Uterus (tissue), 4 donors: ENCODE measurements around the gene NDC80. TPM values are rescaled to one million over a fixed set of nuclear protein-coding genes. Genes with fewer than 3 reads are reported as not detected.
"Not testable (repeated sequence)": the region's sequence is repeated elsewhere in the genome, so short reads cannot be mapped to it uniquely, and the experiment has no call there.

Source experiments
- DNase-seq, 2 donors: peaks; one replicate each; pipeline ENCODE4 v3.0.0-alpha.2; 2019 to 2020
- H3K27ac ChIP-seq, 2 donors: fragments of 200-600 bp; sonication (generic); 1 replicate in 1 of 2; 2 replicates in 1 of 2; pipeline ENCODE4 v1.5.1; 2016 to 2018
- H3K27me3 ChIP-seq, 2 donors: fragments of 200-600 bp; sonication (generic); one replicate each; pipeline ENCODE4 v1.5.1; 2018 to 2019; ENCODE audit warnings: control low read depth in 1 of 2
- H3K36me3 ChIP-seq, 2 donors: fragments of 200-600 bp; sonication (generic); one replicate each; pipeline ENCODE4 v1.5.1; 2019; ENCODE audit warnings: control low read depth in 1 of 2
- H3K4me1 ChIP-seq, 2 donors: fragments of 200-600 bp; sonication (generic); one replicate each; pipeline ENCODE4 v1.5.1; 2018 to 2019; ENCODE audit warnings: control low read depth in 1 of 2
- H3K4me3 ChIP-seq, 2 donors: fragments of 200-600 bp; sonication (generic); 1 replicate in 1 of 2; 2 replicates in 1 of 2; pipeline ENCODE4 v1.5.1; 2018 to 2019; ENCODE audit warnings: mild to moderate bottlenecking in 1 of 2
- H3K9me3 ChIP-seq, 2 donors: fragments of 200-600 bp; sonication (generic); one replicate each; pipeline ENCODE4 v1.5.1; 2019; ENCODE audit warnings: control low read depth in 1 of 2
- CTCF ChIP-seq, 4 experiments: fragments of 200-600 bp in 2 of 4; fragments of 450-650 bp in 2 of 4; sonication (generic) in 2 of 4; IDR thresholded peaks; one replicate each; pipeline ENCODE4 v1.5.1; 2016 to 2019; ENCODE audit warnings: antibody characterized with exemption in 4 of 4, mild to moderate bottlenecking in 2 of 4, moderate library complexity in 1 of 4
- POLR2A ChIP-seq, 2 donors: fragments of 450-650 bp; IDR thresholded peaks; one replicate each; pipeline ENCODE4 v1.6.1; 2016; ENCODE audit warnings: antibody characterized with exemption in 2 of 2, mild to moderate bottlenecking in 1 of 2, moderate library complexity in 1 of 2
- intact Hi-C: fragments of 100-400 bp; cut with DNase I; formaldehyde crosslinking; loops from one replicate; pipeline ENCODE4 v1.15.1; 2023; ENCODE audit warnings: low total_unique reads
- total RNA-seq, 4 donors: library from RNA; depleted of rRNA in 3 of 4; stranded (reverse); fragments of >200 nt in 3 of 4; gene quantifications; one replicate each; pipeline versions ENCODE4 v1.1.0 to v1.2.4, GENCODE V29; 2014 to 2023
- donor health status: DM: yes; HTN: yes; CAD: no.

NDC80 gene
- total RNA-seq: 10 to 100 TPM in 1 of 4 donors, 1 to 10 TPM in 1, under 1 TPM in 2; 0.26 to 21.2 (median 0.80) TPM

GRCh38 chr18:2571200-2572170 is at the start of gene NDC80, which contains the start of gene METTL4:
TSS of gene NDC80 (plus strand) at chr18:2571557. CDS start at chr18:2572986, 1,429 bp downstream.
TSS of gene METTL4 (minus strand) at chr18:2571505. CDS start at chr18:2567216, 4,289 bp downstream.
- intact Hi-C loops: loop anchor here (5.0 kb wide), 1 partner anchor 86 kb away; the partner anchor contains the start of gene SMCHD1
- peaks cover 0 to 7% of the 10 kb centered on the region in 2 donors for H3K4me1 ChIP-seq
- peak; percentile 81 to 84 for DNase-seq
- no peaks in the 10 kb centered on the region for H3K27me3 ChIP-seq
- no peaks in the 10 kb centered on the region for H3K9me3 ChIP-seq
- H3K36me3 ChIP-seq: no peaks in the 10 kb centered on the region
- H3K27ac ChIP-seq: peak within 1 kb of the TSS; percentile 96 to 98
- TF ChIP-seq CTCF (IDR thresholded peaks at IDR 0.05) (no peak), POLR2A (IDR thresholded peaks at IDR 0.05) (peak in 1 of 2 donors; percentile 58)
- H3K4me3 ChIP-seq: peak within 1 kb of the TSS; percentile 76 to 86

- intact Hi-C loops: no loop called here
- H3K27me3 ChIP-seq: no peaks in the 10 kb centered on the region
- no peaks in the 10 kb centered on the region for H3K36me3 ChIP-seq
- H3K4me1 ChIP-seq: no peaks in the 10 kb centered on the region
- TF ChIP-seq CTCF (IDR thresholded peaks at IDR 0.05) (no peak), POLR2A (IDR thresholded peaks at IDR 0.05) (no peak)
- H3K27ac ChIP-seq: no peak overlapping the region
- no peaks in the 10 kb centered on the region for H3K9me3 ChIP-seq
- DNase-seq: no peak
- no peak overlapping the region for H3K4me3 ChIP-seq
Observed at GRCh38 chr18:2522112-2522511, 49.2 kb upstream of the NDC80 start.

GRCh38 chr18:2524794-2525198 is 46.6 kb upstream of the NDC80 start:
- H3K9me3 ChIP-seq, H3K27ac ChIP-seq, H3K27me3 ChIP-seq, H3K4me1 ChIP-seq, intact Hi-C loops, DNase-seq, H3K36me3 ChIP-seq, H3K4me3 ChIP-seq: not testable (repeated sequence)

GRCh38 chr18:2526329-2526728 is 45.0 kb upstream of the NDC80 start:
- intact Hi-C loops: no loop called here
- H3K4me1 ChIP-seq: no peaks in the 10 kb centered on the region
- no peaks in the 10 kb centered on the region for H3K36me3 ChIP-seq
- no peak for DNase-seq
- no peak overlapping the region for H3K4me3 ChIP-seq
- TF ChIP-seq CTCF (IDR thresholded peaks at IDR 0.05) (no peak), POLR2A (IDR thresholded peaks at IDR 0.05) (no peak)
- no peaks in the 10 kb centered on the region for H3K27me3 ChIP-seq
- H3K27ac ChIP-seq: no peak overlapping the region
- no peaks in the 10 kb centered on the region for H3K9me3 ChIP-seq

- TF ChIP-seq POLR2A (IDR thresholded peaks at IDR 0.05) (no peak), CTCF (IDR thresholded peaks at IDR 0.05) (no peak)
- no peak for DNase-seq
Observed at GRCh38 chr18:2529154-2529553, 42.2 kb upstream of the NDC80 start.

More at GRCh38 chr18:2529154-2529553, 42.2 kb upstream of the NDC80 start:
- H3K27me3 ChIP-seq: no peaks in the 10 kb centered on the region
- no peaks in the 10 kb centered on the region for H3K36me3 ChIP-seq
- no peak overlapping the region for H3K27ac ChIP-seq
- intact Hi-C loops: no loop called here
- no peaks in the 10 kb centered on the region for H3K4me1 ChIP-seq
- no peak overlapping the region for H3K4me3 ChIP-seq
- no peaks in the 10 kb centered on the region for H3K9me3 ChIP-seq
